ENCODE results near the gene RFNG.

RFNG gene

GRCh38 chr17:82000803-82001570 lies 50.6 kb downstream of the RFNG start:
- no peak for TF ChIP-seq CTCF (conservative IDR thresholded peaks at IDR 0.05; ENCODE audit: low read depth, low read length)
- H3K4me3 ChIP-seq (ENCODE audit: low read depth, low read length) = no peak overlapping the region
- DNase-seq (ENCODE audit: low read depth) = no peak

GRCh38 chr17:81999976-82000802 lies 51.4 kb downstream of the RFNG start:
- H3K4me3 ChIP-seq (ENCODE audit: low read depth, low read length) = no peak overlapping the region
- DNase-seq (ENCODE audit: low read depth) = no peak
- no peak for TF ChIP-seq CTCF (conservative IDR thresholded peaks at IDR 0.05; ENCODE audit: low read depth, low read length)

- DNase-seq (ENCODE audit: low read depth) = no peak
- H3K4me3 ChIP-seq (ENCODE audit: low read depth, low read length) = no peak overlapping the region
- no peak for TF ChIP-seq CTCF (conservative IDR thresholded peaks at IDR 0.05; ENCODE audit: low read depth, low read length)
These were observed 52.0 kb downstream of the RFNG start for GRCh38 chr17:81999587-81999975.

- DNase-seq (ENCODE audit: low read depth) = no peak
- no peak for TF ChIP-seq CTCF (conservative IDR thresholded peaks at IDR 0.05; ENCODE audit: low read depth, low read length)
- no peak overlapping the region for H3K4me3 ChIP-seq (ENCODE audit: low read depth, low read length)
These were observed 52.7 kb downstream of the RFNG start for GRCh38 chr17:81998691-81999438.

- no peak overlapping the region for H3K4me3 ChIP-seq (ENCODE audit: low read depth, low read length)
- DNase-seq (ENCODE audit: low read depth) = no peak
- TF ChIP-seq CTCF (conservative IDR thresholded peaks at IDR 0.05; ENCODE audit: low read depth, low read length) = no peak
These were observed 53.4 kb downstream of the RFNG start for GRCh38 chr17:81998212-81998611.
